DOHH2 (cell line): ENCODE data around the gene BMERB1.
"Not testable (repeated sequence)": the region's sequence is repeated elsewhere in the genome, so short reads cannot be mapped to it uniquely, and the experiment has no call there.

Source experiments
- H3F3A ChIP-seq: fragments of 200-600 bp; sonication (generic), shearing (Covaris generic); 2 replicates; pipeline ENCODE4 v1.6.0; 2016; ENCODE audit warnings: antibody characterized with exemption, mild to moderate bottlenecking; ENCODE audit not compliant: control insufficient read depth, insufficient read depth
- H3K27ac ChIP-seq: fragments of 200-600 bp; sonication (generic); 2 replicates; pipeline ENCODE4 v1.5.1; 2014; ENCODE audit warnings: low read depth, mild to moderate bottlenecking, low read length, moderate library complexity
- H3K27me3 ChIP-seq: fragments of 200-600 bp; sonication (generic); 2 replicates; pipeline ENCODE4 v1.6.1; 2014; ENCODE audit warnings: mild to moderate bottlenecking, low read length, mixed read lengths; ENCODE audit not compliant: control insufficient read depth
- H3K36me3 ChIP-seq: fragments of 200-600 bp; sonication (generic); 2 replicates; pipeline ENCODE4 v1.6.1; 2014; ENCODE audit warnings: mild to moderate bottlenecking, low read length, moderate library complexity, mixed read lengths; ENCODE audit not compliant: control insufficient read depth
- H3K4me1 ChIP-seq: fragments of 200-600 bp; sonication (generic); 2 replicates; pipeline ENCODE4 v1.6.1; 2014; ENCODE audit warnings: mild to moderate bottlenecking, low read length, mixed read lengths; ENCODE audit not compliant: control insufficient read depth
- H3K4me2 ChIP-seq: fragments of 200-600 bp; sonication (generic); 2 replicates; pipeline ENCODE4 v1.6.0; 2014; ENCODE audit warnings: mild to moderate bottlenecking, low read length, moderate library complexity
- H3K4me3 ChIP-seq: fragments of 200-600 bp; sonication (generic); 2 replicates; pipeline ENCODE4 v1.5.1; 2014; ENCODE audit warnings: mild to moderate bottlenecking, low read length, mixed read lengths
- H3K79me2 ChIP-seq: fragments of 200-600 bp; sonication (generic); 2 replicates; pipeline ENCODE4 v1.6.1; 2014; ENCODE audit warnings: mild to moderate bottlenecking, low read length, mixed read lengths; ENCODE audit not compliant: control insufficient read depth
- H3K9me2 ChIP-seq: fragments of 200-600 bp; sonication (generic); replicated peaks from 2 replicates; pipeline ENCODE4 v1.6.1; 2014; ENCODE audit warnings: mild to moderate bottlenecking, low read length, mixed read lengths; ENCODE audit not compliant: control insufficient read depth
- H3K9me3 ChIP-seq: fragments of 200-600 bp; sonication (generic); 2 replicates; pipeline ENCODE4 v1.6.1; 2014; ENCODE audit warnings: antibody characterized with exemption, low read length, mixed read lengths; ENCODE audit not compliant: control insufficient read depth, insufficient read depth
- H4K20me1 ChIP-seq: fragments of 200-600 bp; sonication (generic); 2 replicates; pipeline ENCODE4 v1.6.0; 2014; ENCODE audit warnings: low read depth, mild to moderate bottlenecking, antibody characterized with exemption, low read length, moderate library complexity; ENCODE audit not compliant: control insufficient read depth, insufficient read depth
- EZH2phosphoT487 ChIP-seq: fragments of 200-600 bp; sonication (generic); IDR thresholded peaks from 2 replicates; pipeline ENCODE4 v1.6.1; 2017; ENCODE audit warnings: borderline replicate concordance, mild to moderate bottlenecking, antibody characterized with exemption, low read length, moderate library complexity, mixed read lengths
- TF ChIP-seq, protein P1 (sequence below): fragments of 200-600 bp; sonication (generic); IDR thresholded peaks from one replicate; pipeline ENCODE4 v1.5.1; 2014; ENCODE audit warnings: antibody characterized with exemption, mild to moderate bottlenecking, low read depth, low read length; ENCODE audit not compliant: poor library complexity, severe bottlenecking

The BMERB1 gene

DNA sequence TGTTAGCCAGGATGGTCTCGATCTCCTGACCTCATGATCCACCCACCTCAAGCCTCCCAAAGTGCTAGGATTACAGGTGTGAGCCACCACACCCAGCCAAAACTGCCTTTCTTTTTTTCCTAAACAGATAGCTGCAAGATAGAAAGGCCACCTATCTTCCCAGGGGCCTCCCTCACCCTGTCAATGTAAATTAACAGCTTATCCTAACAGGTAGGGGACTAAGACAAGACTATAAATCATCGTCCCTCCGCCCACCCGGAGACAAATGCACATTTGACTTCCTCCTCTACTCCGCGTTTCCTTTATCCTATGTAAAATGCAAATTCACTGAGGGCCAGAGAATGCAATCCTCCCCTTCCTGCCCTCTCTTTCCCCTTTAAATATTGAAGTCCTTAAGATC, 137.2 kb downstream of the BMERB1 start:
- H3K27ac ChIP-seq = no peak overlapping the region
- H3K79me2 ChIP-seq = no peaks in the 10 kb centered on the region
- no peak for TF ChIP-seq EZH2phosphoT487
- TF ChIP-seq, protein P1, sequence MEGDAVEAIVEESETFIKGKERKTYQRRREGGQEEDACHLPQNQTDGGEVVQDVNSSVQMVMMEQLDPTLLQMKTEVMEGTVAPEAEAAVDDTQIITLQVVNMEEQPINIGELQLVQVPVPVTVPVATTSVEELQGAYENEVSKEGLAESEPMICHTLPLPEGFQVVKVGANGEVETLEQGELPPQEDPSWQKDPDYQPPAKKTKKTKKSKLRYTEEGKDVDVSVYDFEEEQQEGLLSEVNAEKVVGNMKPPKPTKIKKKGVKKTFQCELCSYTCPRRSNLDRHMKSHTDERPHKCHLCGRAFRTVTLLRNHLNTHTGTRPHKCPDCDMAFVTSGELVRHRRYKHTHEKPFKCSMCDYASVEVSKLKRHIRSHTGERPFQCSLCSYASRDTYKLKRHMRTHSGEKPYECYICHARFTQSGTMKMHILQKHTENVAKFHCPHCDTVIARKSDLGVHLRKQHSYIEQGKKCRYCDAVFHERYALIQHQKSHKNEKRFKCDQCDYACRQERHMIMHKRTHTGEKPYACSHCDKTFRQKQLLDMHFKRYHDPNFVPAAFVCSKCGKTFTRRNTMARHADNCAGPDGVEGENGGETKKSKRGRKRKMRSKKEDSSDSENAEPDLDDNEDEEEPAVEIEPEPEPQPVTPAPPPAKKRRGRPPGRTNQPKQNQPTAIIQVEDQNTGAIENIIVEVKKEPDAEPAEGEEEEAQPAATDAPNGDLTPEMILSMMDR = no peak
- H3K4me2 ChIP-seq = peak overlapping the region; percentile 28
- no peak overlapping the region for H3K4me3 ChIP-seq
- no peaks in the 10 kb centered on the region for H4K20me1 ChIP-seq
- no peaks in the 10 kb centered on the region for H3K36me3 ChIP-seq
- no peaks in the 10 kb centered on the region; the same call in 1 of the 2 replicates for H3K9me3 ChIP-seq
- no peaks in the 10 kb centered on the region for H3K9me2 ChIP-seq
- H3K27me3 ChIP-seq = peaks cover 6% of the 10 kb centered on the region
- H3F3A ChIP-seq = no peaks in the 10 kb centered on the region
- peaks cover 11% of the 10 kb centered on the region for H3K4me1 ChIP-seq

DNA sequence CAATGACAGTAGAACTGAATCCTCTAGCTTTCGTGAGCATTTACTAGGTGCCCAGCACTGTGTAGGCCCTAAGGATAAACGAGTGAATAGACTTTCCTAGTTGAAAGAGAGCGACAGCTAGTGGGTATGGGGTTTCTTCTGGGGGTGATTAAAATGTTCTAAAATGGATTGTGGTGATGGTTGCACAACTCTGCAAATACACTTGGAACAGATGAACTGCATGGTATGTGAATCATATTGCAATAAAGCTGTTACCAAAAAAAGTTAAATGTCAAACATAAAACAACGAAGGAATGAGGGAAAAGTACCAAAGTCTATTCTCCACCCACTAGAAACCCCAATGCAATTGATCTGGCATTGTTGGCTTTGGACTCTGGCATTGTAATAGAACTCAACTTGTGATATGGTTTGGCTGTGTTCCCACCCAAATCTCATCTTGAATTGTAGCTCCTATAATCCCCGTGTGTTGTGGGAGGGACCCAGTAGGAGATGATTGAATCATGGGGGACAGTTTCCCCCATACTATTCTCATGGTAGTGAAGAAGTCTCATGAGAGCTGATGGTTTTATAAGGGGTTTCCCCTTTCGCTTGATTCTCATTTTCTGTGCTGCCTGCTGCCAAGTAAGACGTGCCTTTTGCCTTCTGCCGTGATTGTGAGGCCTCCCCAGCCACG, 138.1 kb downstream of the BMERB1 start:
- no peaks in the 10 kb centered on the region for H3F3A ChIP-seq
- H3K4me3 ChIP-seq = no peak overlapping the region
- peak overlapping the region; percentile 28; the same call in 1 of the 2 replicates for H3K4me2 ChIP-seq
- no peaks in the 10 kb centered on the region; the same call in 1 of the 2 replicates for H3K9me3 ChIP-seq
- H3K36me3 ChIP-seq = no peaks in the 10 kb centered on the region
- no peaks in the 10 kb centered on the region for H3K9me2 ChIP-seq
- H3K27me3 ChIP-seq = peaks cover 6% of the 10 kb centered on the region
- no peaks in the 10 kb centered on the region for H4K20me1 ChIP-seq
- H3K4me1 ChIP-seq = peaks cover 17% of the 10 kb centered on the region
- no peaks in the 10 kb centered on the region for H3K79me2 ChIP-seq
- H3K27ac ChIP-seq = no peak overlapping the region
- TF ChIP-seq, protein P1 = no peak
- no peak for TF ChIP-seq EZH2phosphoT487

DNA sequence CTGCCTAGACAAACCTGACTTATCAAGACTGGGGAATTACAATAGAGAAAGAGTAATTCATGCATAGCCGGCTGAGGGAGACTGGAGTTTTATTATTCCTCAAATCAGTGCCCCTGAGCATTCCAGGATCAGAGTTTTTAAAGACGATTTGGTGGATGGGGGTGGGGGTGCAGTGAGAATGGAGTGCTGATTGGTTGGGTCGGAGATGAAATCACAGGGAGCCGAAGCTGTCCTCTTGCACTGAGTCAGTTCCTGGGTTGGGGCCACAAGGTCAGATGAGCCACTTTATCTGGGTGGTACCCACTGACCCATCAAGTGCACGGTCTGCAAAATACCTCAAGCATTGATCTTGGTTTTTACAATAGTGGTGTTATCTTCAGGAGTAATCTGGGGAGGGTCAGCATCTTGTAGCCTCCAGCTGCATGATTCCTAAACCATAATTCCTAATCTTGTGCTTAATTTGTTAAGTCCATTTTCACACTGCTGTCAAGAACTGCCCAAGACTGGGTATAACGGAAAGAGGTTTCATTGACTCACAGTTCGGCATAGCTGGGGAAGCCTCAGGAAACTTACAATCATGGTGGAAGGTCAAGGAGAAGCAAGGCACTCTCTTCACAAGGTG, 139.0 kb downstream of the BMERB1 start:
- Histone ChIP-seq H3K4me3 (no peak overlapping the region), H3K4me2 (no peak overlapping the region), H3K79me2 (no peaks in the 10 kb centered on the region), H4K20me1 (no peaks in the 10 kb centered on the region), H3K9me2 (no peaks in the 10 kb centered on the region), H3K27ac (no peak overlapping the region), H3K4me1 (peaks cover 17% of the 10 kb centered on the region), H3K36me3 (no peaks in the 10 kb centered on the region), H3K9me3 (no peaks in the 10 kb centered on the region; the same call in 1 of the 2 replicates), H3K27me3 (peaks cover 6% of the 10 kb centered on the region), H3F3A (no peaks in the 10 kb centered on the region)
- TF ChIP-seq EZH2phosphoT487 = no peak
- TF ChIP-seq, protein P1 = no peak

DNA sequence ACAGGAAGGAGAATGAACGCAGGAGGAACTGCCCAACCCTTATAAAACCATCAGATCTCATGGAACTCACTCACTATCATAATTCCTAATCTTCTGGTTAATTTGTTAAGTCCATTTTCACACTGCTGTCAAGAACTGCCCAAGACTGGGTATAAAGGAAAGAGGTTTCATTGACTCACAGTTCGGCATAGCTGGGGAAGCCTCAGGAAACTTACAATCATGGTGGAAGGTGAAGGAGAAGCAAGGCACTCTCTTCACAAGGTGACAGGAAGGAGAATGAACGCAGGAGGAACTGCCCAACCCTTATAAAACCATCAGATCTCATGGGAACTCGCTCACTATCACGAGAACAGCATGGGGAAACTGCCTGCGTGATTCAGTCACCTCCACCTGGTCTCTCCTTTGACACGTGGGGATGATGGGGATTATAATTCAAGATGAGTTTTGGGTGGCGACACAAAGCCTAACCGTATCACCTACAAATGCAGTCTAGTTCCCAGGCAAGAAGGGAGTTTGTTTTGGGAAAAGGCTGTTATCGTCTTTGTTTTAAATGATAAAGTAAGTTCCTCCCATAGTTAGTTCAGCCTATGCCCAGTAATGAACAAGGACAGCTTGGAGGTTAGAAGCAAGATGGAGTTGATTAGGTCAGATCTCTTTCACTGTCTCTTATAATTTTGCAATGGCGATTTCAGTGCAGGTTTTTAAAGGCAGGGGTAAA, 139.7 kb downstream of the BMERB1 start:
- not testable (repeated sequence) for H3K36me3 ChIP-seq, H3K79me2 ChIP-seq, H3K9me2 ChIP-seq, H3K4me2 ChIP-seq, H3K27ac ChIP-seq, H3K27me3 ChIP-seq, H3K9me3 ChIP-seq, H3F3A ChIP-seq, H3K4me3 ChIP-seq, H4K20me1 ChIP-seq
- peaks cover 17% of the 10 kb centered on the region for H3K4me1 ChIP-seq
